ENCODE data around the gene SLC7A14.

DNA sequence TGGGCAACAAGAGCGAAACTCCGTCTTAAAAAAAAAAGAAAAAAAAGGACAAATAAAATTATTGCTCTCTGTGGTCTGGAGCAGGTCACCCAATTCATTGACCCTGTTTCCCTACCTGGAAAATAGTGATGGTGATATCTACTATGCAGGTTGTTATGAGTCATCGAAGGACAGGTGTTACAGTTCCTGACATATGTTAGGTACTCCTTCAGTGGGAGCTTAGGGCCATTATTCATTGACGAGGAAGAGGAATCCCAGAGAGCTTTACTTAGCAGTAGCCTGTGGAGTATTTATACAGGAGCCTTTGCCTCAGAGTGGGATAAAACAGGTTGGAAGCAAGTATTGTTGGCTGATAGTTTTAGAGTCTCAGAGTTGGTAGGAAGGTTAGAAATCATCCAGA is 74.5 kb downstream of the SLC7A14 start:
- TF ChIP-seq POLR2AphosphoS5 (IDR thresholded peaks at IDR 0.05; ENCODE audit: borderline replicate concordance, low read depth, low read length) (no peak), EZH2 (IDR thresholded peaks at IDR 0.05) (no peak)
